Measurements from ENCODE around the gene PCNA.
A peak's percentile ranks its signal among the peaks of the same experiment; 100 is the strongest.
"Not testable (repeated sequence)": the region's sequence is repeated elsewhere in the genome, so short reads cannot be mapped to it uniquely, and the experiment has no call there.

PCNA gene

GRCh38 chr20:5072756-5073659, 46.8 kb downstream of the PCNA start:
- peak overlapping the region; percentile 94 for H3K27ac ChIP-seq
- ChIA-PET POLR2A (ENCODE audit: low non-redundant PET) (no interaction called here), CTCF (interaction anchor here (0.5 to 1.1 kb wide), 3 partner anchors 30 to 753 kb away, joined by 3 to 4 read pairs (median 3); no protein-coding TSS in a partner anchor)
- peak; percentile 80 for DNase-seq (ENCODE audit: low spot score)
- TF ChIP-seq CTCF (conservative IDR thresholded peaks at IDR 0.05; ENCODE audit: low read depth) = no peak

- H3K27ac ChIP-seq = peak overlapping the region; percentile 94
- DNase-seq (ENCODE audit: low spot score); CTCF ChIA-PET: not testable (repeated sequence)
- POLR2A ChIA-PET (ENCODE audit: low non-redundant PET) = interaction anchor here (0.6 kb wide), 1 partner anchor 94 kb away, joined by 5 read pairs; no protein-coding TSS in a partner anchor
Observed at GRCh38 chr20:5071942-5072341, 47.8 kb downstream of the PCNA start.

- no peak for TF ChIP-seq CTCF (conservative IDR thresholded peaks at IDR 0.05; ENCODE audit: low read depth)
- no peak overlapping the region for H3K27ac ChIP-seq
- DNase-seq (ENCODE audit: low spot score) = no peak
- CTCF ChIA-PET = interaction anchor here (0.6 kb wide), 1 partner anchor 14 kb away, joined by 3 read pairs; no protein-coding TSS in a partner anchor
- POLR2A ChIA-PET (ENCODE audit: low non-redundant PET) = no interaction called here
Observed at GRCh38 chr20:5070570-5070969, 49.2 kb downstream of the PCNA start.

GRCh38 chr20:5070081-5070480, 49.7 kb downstream of the PCNA start:
- ChIA-PET POLR2A (ENCODE audit: low non-redundant PET) (interaction anchor here (0.6 kb wide), 1 partner anchor 13 kb away, joined by 4 read pairs; no protein-coding TSS in a partner anchor), CTCF (no interaction called here)
- DNase-seq (ENCODE audit: low spot score) = no peak
- H3K27ac ChIP-seq = no peak overlapping the region
- TF ChIP-seq CTCF (conservative IDR thresholded peaks at IDR 0.05; ENCODE audit: low read depth) = no peak

- no peak for TF ChIP-seq CTCF (conservative IDR thresholded peaks at IDR 0.05; ENCODE audit: low read depth)
- H3K27ac ChIP-seq = no peak overlapping the region
- ChIA-PET POLR2A (ENCODE audit: low non-redundant PET) (interaction anchor here (0.6 kb wide), 1 partner anchor 14 kb away, joined by 4 read pairs; no protein-coding TSS in a partner anchor), CTCF (no interaction called here)
- DNase-seq (ENCODE audit: low spot score) = no peak
Observed at GRCh38 chr20:5069141-5069806, 50.5 kb downstream of the PCNA start.

- H3K27ac ChIP-seq = 0 out of 2 replicates have a peak overlapping the region, but pooled peaks have one; percentile 11
- POLR2A ChIA-PET (ENCODE audit: low non-redundant PET) = no interaction called here
- CTCF ChIA-PET = interaction anchor here (0.7 kb wide), 1 partner anchor 44 kb away, joined by 3 read pairs; no protein-coding TSS in a partner anchor
- no peak for TF ChIP-seq CTCF (conservative IDR thresholded peaks at IDR 0.05; ENCODE audit: low read depth)
- DNase-seq (ENCODE audit: low spot score) = no peak
Observed at GRCh38 chr20:5067877-5068645, 51.7 kb downstream of the PCNA start.

Data from RWPE1 (cell line).